T-cell (primary cell): ENCODE measurements around the gene CTRB2. TPM values are rescaled to one million over a fixed set of nuclear protein-coding genes. Genes with fewer than 3 reads are reported as not detected.
"Not testable (repeated sequence)": the region's sequence is repeated elsewhere in the genome, so short reads cannot be mapped to it uniquely, and the experiment has no call there.

ENCODE experiments used
- ATAC-seq, 4 experiments: fragments of 200-7000 bp in 3 of 4; fragments of 150-1000 bp in 1 of 4; cut with Tn5 transposase; replicated peaks in 1 of 4; 1 replicate in 3 of 4; 2 replicates in 1 of 4; pipeline ENCODE4 v1.10.0; 2021; ENCODE audit warnings: moderate library complexity in 3 of 4, mild to moderate bottlenecking in 2 of 4, moderate number of reproducible peaks in 1 of 4
- CTCF ChIA-PET, 2 donors: fragments of 300-600 bp; sonication (Branson Sonifier 250); formaldehyde crosslinking; loops; one replicate each; lab custom pipeline; 2022; ENCODE audit warnings: antibody characterized with exemption in 2 of 2; lab: Charles Lee
- POLR2A ChIA-PET, 2 donors: fragments of 300-600 bp; sonication (Branson Sonifier 250); formaldehyde crosslinking; loops; one replicate each; lab custom pipeline; 2022; ENCODE audit warnings: antibody characterized with exemption in 2 of 2; lab: Charles Lee
- DNase-seq, 35 experiments: peaks; one replicate each; pipeline versions ENCODE4 v3.0.0 to v3.0.0-alpha.2; 2013 to 2023
- H3K27ac ChIP-seq: one replicate; pipeline ENCODE4 v1.5.1; 2013; ENCODE audit warnings: low read length
- H3K27me3 ChIP-seq, 2 experiments: replicated peaks in 1 of 2; 1 replicate in 1 of 2; 2 replicates in 1 of 2; pipeline versions ENCODE4 v1.6.1 to v1.7.0; 2013; ENCODE audit warnings: low read length in 1 of 2, mixed read lengths in 1 of 2; ENCODE audit not compliant: control insufficient read depth in 2 of 2, insufficient read depth in 2 of 2; ENCODE audit errors: extremely low read depth in 1 of 2
- H3K36me3 ChIP-seq, 2 donors: 1 replicate in 1 of 2; 2 replicates in 1 of 2; pipeline versions ENCODE4 v1.6.1 to v1.7.0; 2013; ENCODE audit warnings: low read length in 1 of 2; ENCODE audit not compliant: control insufficient read depth in 2 of 2, insufficient read depth in 1 of 2; ENCODE audit errors: extremely low read depth in 1 of 2
- H3K4me1 ChIP-seq, 2 experiments: 1 replicate in 1 of 2; 2 replicates in 1 of 2; pipeline versions ENCODE4 v1.6.1 to v1.7.0; 2013; ENCODE audit warnings: low read length in 2 of 2, mixed read lengths in 1 of 2; ENCODE audit not compliant: insufficient read depth in 2 of 2, control insufficient read depth in 1 of 2; ENCODE audit errors: extremely low read depth in 1 of 2
- H3K4me3 ChIP-seq, 2 donors: 1 replicate in 1 of 2; 2 replicates in 1 of 2; pipeline versions ENCODE4 v1.5.1 to v1.7.0; 2013; ENCODE audit warnings: mild to moderate bottlenecking in 2 of 2, low read length in 1 of 2, moderate library complexity in 1 of 2; ENCODE audit not compliant: control insufficient read depth in 1 of 2; ENCODE audit errors: extremely low read depth in 1 of 2
- H3K9me3 ChIP-seq: 2 replicates; pipeline ENCODE4 v1.7.0; 2013
- H3K27ac Mint-ChIP-seq, 2 donors: one replicate each; pipeline ENCODE4 v1.8.0; 2020 to 2021; ENCODE audit warnings: mild to moderate bottlenecking in 2 of 2, mixed read lengths in 2 of 2
- H3K27me3 Mint-ChIP-seq, 2 donors: one replicate each; pipeline ENCODE4 v1.8.0; 2021 to 2022; ENCODE audit warnings: mixed read lengths in 2 of 2
- H3K36me3 Mint-ChIP-seq: one replicate; pipeline ENCODE4 v1.8.0; 2021; ENCODE audit warnings: mixed read lengths
- H3K4me1 Mint-ChIP-seq, 3 donors: one replicate each; pipeline ENCODE4 v1.8.0; 2020 to 2022; ENCODE audit warnings: mixed read lengths in 3 of 3, mild to moderate bottlenecking in 1 of 3
- H3K4me3 Mint-ChIP-seq, 3 donors: one replicate each; pipeline ENCODE4 v1.8.0; 2020 to 2022; ENCODE audit warnings: mild to moderate bottlenecking in 3 of 3, mixed read lengths in 3 of 3, moderate library complexity in 3 of 3
- H3K9me3 Mint-ChIP-seq, 3 donors: one replicate each; pipeline ENCODE4 v1.8.0; 2020 to 2022; ENCODE audit warnings: mixed read lengths in 3 of 3
- WGBS: methylation state at CpG from one replicate; pipeline ENCODE4 v1.1.5; 2013; ENCODE audit warnings: missing lambda C conversion rate; ENCODE audit not compliant: insufficient coverage; 5-methylcytosine and 5-hydroxymethylcytosine counted together
- total RNA-seq, 35 experiments: library from RNA in 6 of 35; stranded (reverse) in 6 of 35; fragments of 120-200 nt in 1 of 35; gene quantifications; one replicate each; pipeline versions ENCODE4 v1.2.1 to v1.2.4 and lab custom pipeline; 2013 to 2026

The CTRB2 gene
- total RNA-seq, 5 donors from 2014 or later (not counting 1 experiment from before 2014, with no cell fraction given) = 14.4 to 18.7 (median 15.1) TPM; not detected in 2

- peaks cover 2 to 12% of the 10 kb centered on the region in 2 experiments for H3K4me1 ChIP-seq
- H3K4me3 ChIP-seq, POLR2A ChIA-PET, H3K27ac Mint-ChIP-seq, H3K27ac ChIP-seq, H3K9me3 ChIP-seq, H3K36me3 Mint-ChIP-seq, DNase-seq, H3K27me3 Mint-ChIP-seq, H3K36me3 ChIP-seq, H3K4me3 Mint-ChIP-seq, H3K9me3 Mint-ChIP-seq, H3K27me3 ChIP-seq, ATAC-seq: not testable (repeated sequence)
- H3K4me1 Mint-ChIP-seq = peaks cover 15 to 20% (median 16%) of the 10 kb centered on the region in 3 donors
- no CpG with 5 or more reads among the region's 20 CpGs for whole genome bisulfite sequencing
- CTCF ChIA-PET = interaction anchor here in 1 of 2 donors (0.7 kb wide), 1 partner anchor 200 kb away, joined by 3 read pairs; no protein-coding TSS in a partner anchor
Observed at GRCh38 chr16:75204905-75205304, 2.1 kb downstream of the CTRB2 start.

- POLR2A ChIA-PET = no interaction called here
- Histone ChIP-seq H3K9me3 (no peaks in the 10 kb centered on the region), H3K4me1 (peaks cover 2 to 15% of the 10 kb centered on the region in 2 experiments)
Observed at GRCh38 chr16:75204410-75204758, 2.6 kb downstream of the CTRB2 start.

DNA sequence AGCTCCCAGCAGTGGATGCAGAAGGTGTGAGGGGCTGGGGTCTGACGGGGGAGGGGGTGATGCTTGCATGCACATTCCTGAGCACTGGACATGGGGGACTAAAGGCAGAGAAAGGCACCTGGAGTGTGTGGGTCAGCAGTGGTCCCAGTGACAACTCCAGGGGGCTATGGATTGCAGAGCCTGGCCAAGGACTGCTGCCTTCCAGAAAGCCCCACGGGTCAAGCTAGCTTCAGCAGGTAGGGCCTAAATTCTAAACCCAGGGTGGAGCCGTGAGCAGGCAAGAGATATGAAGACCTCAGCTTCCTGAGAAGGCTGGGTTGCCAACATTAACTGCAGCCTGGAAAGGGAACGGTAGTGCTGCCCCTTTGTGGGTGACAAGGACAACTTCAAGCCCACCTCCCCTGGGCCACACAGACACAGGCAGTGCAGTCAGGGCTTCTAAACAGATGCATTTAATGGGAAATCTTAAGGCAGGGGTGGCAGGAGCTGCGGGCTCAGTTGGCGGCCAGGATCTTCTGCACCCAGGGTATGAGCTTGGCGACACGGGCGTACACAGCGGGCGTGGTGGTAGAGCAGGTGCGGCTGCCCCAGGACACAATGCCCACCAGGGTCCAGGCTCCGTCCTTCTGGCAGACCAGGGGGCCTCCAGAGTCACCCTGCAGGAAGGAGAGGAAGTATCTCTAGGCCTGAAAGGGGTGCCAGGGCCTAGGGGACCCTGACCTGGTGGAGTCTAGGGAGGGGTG, 3.1 kb downstream of the CTRB2 start:
- Mint-ChIP-seq H3K4me3 (no peak overlapping the region), H3K9me3 (no peaks in the 10 kb centered on the region), H3K36me3 (no peaks in the 10 kb centered on the region), H3K4me1 (peaks cover 18 to 20% (median 18%) of the 10 kb centered on the region in 3 donors), H3K27me3 (no peaks in the 10 kb centered on the region), H3K27ac (no peak overlapping the region)
- ChIA-PET POLR2A (interaction anchor here in 1 of 2 donors (0.5 kb wide), 1 partner anchor 178 kb away, joined by 4 read pairs; no protein-coding TSS in a partner anchor), CTCF (interaction anchor here (0.6 to 0.7 kb wide), 2 partner anchors 16 to 201 kb away, joined by 3 read pairs; no protein-coding TSS in a partner anchor)
- H3K36me3 ChIP-seq = no peaks in the 10 kb centered on the region
- WGBS = 87% methylated on average over 12 of the region's 13 CpGs
- ATAC-seq = no peak
- peaks cover 2 to 17% of the 10 kb centered on the region in 2 experiments for H3K4me1 ChIP-seq
- H3K4me3 ChIP-seq = no peak overlapping the region
- no peak overlapping the region for H3K27ac ChIP-seq
- no peaks in the 10 kb centered on the region for H3K9me3 ChIP-seq
- H3K27me3 ChIP-seq = peaks cover 0 to 7% of the 10 kb centered on the region in 2 experiments
- no peak for DNase-seq

More at GRCh38 chr16:75204410-75204758, 2.6 kb downstream of the CTRB2 start:
- H3K4me1 Mint-ChIP-seq = peaks cover 17 to 20% (median 17%) of the 10 kb centered on the region in 3 donors
- H3K27me3 ChIP-seq = peaks cover 0 to 3% of the 10 kb centered on the region in 2 experiments
- ATAC-seq (no peak), DNase-seq (no peak)
- no peaks in the 10 kb centered on the region for H3K27me3 Mint-ChIP-seq
- no peak overlapping the region for H3K27ac ChIP-seq
- CTCF ChIA-PET = interaction anchor here in 1 of 2 donors (0.7 kb wide), 1 partner anchor 200 kb away, joined by 3 read pairs; no protein-coding TSS in a partner anchor
- H3K36me3 Mint-ChIP-seq = no peaks in the 10 kb centered on the region
- no peaks in the 10 kb centered on the region for H3K9me3 Mint-ChIP-seq
- WGBS = no CpG with 5 or more reads among the region's 6 CpGs
- no peak overlapping the region for H3K4me3 ChIP-seq
- no peak overlapping the region for H3K27ac Mint-ChIP-seq
- H3K36me3 ChIP-seq = no peaks in the 10 kb centered on the region
- no peak overlapping the region for H3K4me3 Mint-ChIP-seq

- CTCF ChIA-PET = no interaction called here
- H3K27me3 Mint-ChIP-seq = peaks cover 4 to 5% of the 10 kb centered on the region in 2 donors
- Histone ChIP-seq H3K27ac (no peak overlapping the region), H3K4me3 (no peak overlapping the region), H3K9me3 (no peaks in the 10 kb centered on the region), H3K27me3 (peaks cover 0 to 9% of the 10 kb centered on the region in 2 experiments), H3K4me1 (peaks cover 2 to 17% of the 10 kb centered on the region in 2 experiments), H3K36me3 (no peaks in the 10 kb centered on the region)
- peaks cover 18 to 20% (median 18%) of the 10 kb centered on the region in 3 donors for H3K4me1 Mint-ChIP-seq
- DNase-seq (no peak), ATAC-seq (no peak)
- 88% methylated on average over 4 of the region's 12 CpGs for WGBS
- H3K27ac Mint-ChIP-seq = no peak overlapping the region
- H3K4me3 Mint-ChIP-seq = no peak overlapping the region
- no peaks in the 10 kb centered on the region for H3K36me3 Mint-ChIP-seq
- no peaks in the 10 kb centered on the region for H3K9me3 Mint-ChIP-seq
- POLR2A ChIA-PET = interaction anchor here in 1 of 2 donors (0.5 kb wide), 1 partner anchor 179 kb away, joined by 4 read pairs; no protein-coding TSS in a partner anchor
Observed at GRCh38 chr16:75203096-75203495, 3.9 kb downstream of the CTRB2 start.

- no peaks in the 10 kb centered on the region for H3K36me3 ChIP-seq
- 93% methylated on average over 5 of the region's 13 CpGs for WGBS
- H3K27me3 ChIP-seq = peaks cover 0 to 18% of the 10 kb centered on the region in 2 experiments
- ChIA-PET POLR2A (interaction anchor here (0.6 to 0.7 kb wide), 4 partner anchors 19 to 572 kb away, joined by 3 to 5 read pairs (median 4); no protein-coding TSS in a partner anchor), CTCF (interaction anchor here (0.5 to 0.7 kb wide), 9 partner anchors 31 to 1967 kb away, joined by 3 to 6 read pairs (median 3); no protein-coding TSS in a partner anchor)
- H3K27ac ChIP-seq = no peak overlapping the region
- H3K9me3 Mint-ChIP-seq = no peaks in the 10 kb centered on the region
- H3K9me3 ChIP-seq = no peaks in the 10 kb centered on the region
- no peaks in the 10 kb centered on the region for H3K36me3 Mint-ChIP-seq
- H3K4me3 Mint-ChIP-seq = no peak overlapping the region
- peaks cover 18 to 20% (median 18%) of the 10 kb centered on the region in 3 donors for H3K4me1 Mint-ChIP-seq
- peaks cover 10 to 13% of the 10 kb centered on the region in 2 donors for H3K27me3 Mint-ChIP-seq
- DNase-seq = no peak
- peak overlapping the region; percentile 88 to 90 for H3K27ac Mint-ChIP-seq
- peaks cover 2 to 17% of the 10 kb centered on the region in 2 experiments for H3K4me1 ChIP-seq
- no peak for ATAC-seq
- no peak overlapping the region for H3K4me3 ChIP-seq
Observed at GRCh38 chr16:75202069-75202590, 4.8 kb downstream of the CTRB2 start.

DNA sequence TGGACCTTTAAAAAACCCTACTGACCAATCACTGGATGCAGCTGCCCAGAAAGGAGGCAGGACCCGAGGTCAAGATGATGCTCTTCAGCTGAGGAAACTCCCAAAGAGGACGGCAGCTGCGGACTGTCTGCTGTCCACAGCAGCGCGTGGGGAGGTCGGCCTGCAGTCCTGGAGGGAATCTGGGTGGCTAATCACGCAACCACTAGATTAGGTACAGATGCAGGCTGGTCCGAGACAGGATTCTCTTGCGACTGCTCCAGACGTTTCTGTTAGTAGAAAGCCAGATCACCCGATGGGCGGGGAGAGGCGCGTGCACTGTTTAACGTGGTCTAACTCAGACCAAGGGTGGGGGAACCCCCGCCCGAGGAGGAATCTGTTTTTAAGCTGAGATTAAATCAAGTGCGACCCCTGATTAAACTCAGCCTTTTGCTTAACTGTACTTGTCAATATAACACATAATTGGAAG, 8.8 kb downstream of the CTRB2 start:
- 51% methylated on average over 12 of the region's 18 CpGs for WGBS
- CTCF ChIA-PET = interaction anchor here (0.6 to 2.9 kb wide), 12 partner anchors 25 to 267 kb away, joined by 3 to 61 read pairs (median 9); partner anchors contain the start of genes CFDP1 (in 1 of the 2) and TMEM170A (in 1 of the 2)
- H3K9me3 Mint-ChIP-seq = no peaks in the 10 kb centered on the region

More for the DNA sequence above, 8.8 kb downstream of the CTRB2 start:
- H3K4me3 Mint-ChIP-seq = no peak overlapping the region
- H3K36me3 ChIP-seq = no peaks in the 10 kb centered on the region
- H3K4me1 Mint-ChIP-seq = peaks cover 18 to 20% (median 18%) of the 10 kb centered on the region in 3 donors
- peaks cover 2 to 17% of the 10 kb centered on the region in 2 experiments for H3K4me1 ChIP-seq
- H3K27ac ChIP-seq = no peak overlapping the region
- peaks cover 0 to 32% of the 10 kb centered on the region in 2 experiments for H3K27me3 ChIP-seq
- POLR2A ChIA-PET = no interaction called here
- H3K36me3 Mint-ChIP-seq = no peaks in the 10 kb centered on the region
- H3K27ac Mint-ChIP-seq = no peak overlapping the region
- H3K27me3 Mint-ChIP-seq = peaks cover 10 to 18% of the 10 kb centered on the region in 2 donors
- H3K9me3 ChIP-seq = no peaks in the 10 kb centered on the region
- DNase-seq (no peak), ATAC-seq (no peak)
- H3K4me3 ChIP-seq = no peak overlapping the region
